ENCODE data around the gene HM13.
A peak's percentile ranks its signal among the peaks of the same experiment; 100 is the strongest.
"Not testable (repeated sequence)": the region's sequence is repeated elsewhere in the genome, so short reads cannot be mapped to it uniquely, and the experiment has no call there.

HM13 gene

DNA sequence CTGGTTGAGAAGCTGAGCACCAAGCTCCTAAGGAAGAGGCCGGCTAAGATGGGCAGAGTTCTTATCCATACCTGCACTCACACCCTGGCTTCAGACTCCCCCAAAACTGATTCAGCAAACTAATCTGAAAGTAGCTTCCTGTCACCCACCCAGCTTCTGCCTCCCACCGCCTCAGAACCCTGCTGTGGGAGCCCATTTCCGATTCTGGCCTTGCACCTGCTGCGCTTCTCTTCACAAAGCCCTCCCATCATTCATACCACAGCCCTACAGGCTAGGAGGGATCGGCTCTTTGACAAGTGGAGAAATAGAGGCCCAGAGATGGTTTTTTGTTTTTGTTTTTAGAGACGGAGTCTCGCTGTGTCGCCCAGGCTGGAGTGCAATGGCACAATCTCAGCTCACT, 28.7 kb downstream of the HM13 start:
- Histone ChIP-seq H3K9ac (no peak overlapping the region), H3K79me2 (ENCODE audit: insufficient read depth, low read depth) (peaks cover 23% of the 10 kb centered on the region), H4K20me1 (ENCODE audit: insufficient read depth) (no peaks in the 10 kb centered on the region), H3K27ac (no peak overlapping the region), H3K4me3 (IDR thresholded peaks at IDR 0.05; ENCODE audit: insufficient read depth, low read depth, low read length) (no peak overlapping the region), H3K36me3 (ENCODE audit: insufficient read depth) (peaks cover 23% of the 10 kb centered on the region; the same call in 1 of the 2 replicates), H3K27me3 (ENCODE audit: insufficient read depth, low read depth) (no peaks in the 10 kb centered on the region), H2AFZ (ENCODE audit: low read depth) (no peak overlapping the region), H3K4me2 (no peak overlapping the region), H3K4me1 (ENCODE audit: low read depth, poor library complexity, severe bottlenecking) (peaks cover 3% of the 10 kb centered on the region)
- TF ChIP-seq CTCF (conservative IDR thresholded peaks at IDR 0.05; ENCODE audit: low read depth, low read length): no peak

GRCh38 chr20:31543966-31544598, 29.8 kb downstream of the HM13 start:
- Histone ChIP-seq H3K79me2 (ENCODE audit: insufficient read depth, low read depth) (peaks cover 33% of the 10 kb centered on the region), H2AFZ (ENCODE audit: low read depth) (no peak overlapping the region), H3K4me2 (no peak overlapping the region), H3K9ac (no peak overlapping the region), H3K4me1 (ENCODE audit: low read depth, poor library complexity, severe bottlenecking) (peaks cover 6% of the 10 kb centered on the region), H3K36me3 (ENCODE audit: insufficient read depth) (peaks cover 18% of the 10 kb centered on the region; the same call in 1 of the 2 replicates), H3K4me3 (IDR thresholded peaks at IDR 0.05; ENCODE audit: insufficient read depth, low read depth, low read length) (no peak overlapping the region), H3K27ac (peak overlapping the region; percentile 23; the same call in 1 of the 2 replicates), H4K20me1 (ENCODE audit: insufficient read depth) (no peaks in the 10 kb centered on the region), H3K27me3 (ENCODE audit: insufficient read depth, low read depth) (no peaks in the 10 kb centered on the region)
- no peak for TF ChIP-seq CTCF (conservative IDR thresholded peaks at IDR 0.05; ENCODE audit: low read depth, low read length)

- peaks cover 15% of the 10 kb centered on the region; the same call in 1 of the 2 replicates for H3K36me3 ChIP-seq (ENCODE audit: insufficient read depth)
- no peak overlapping the region for H3K4me2 ChIP-seq
- H3K27ac ChIP-seq: peak overlapping the region; percentile 5; the same call in 1 of the 2 replicates
Observed at GRCh38 chr20:31544600-31544999, 30.4 kb downstream of the HM13 start.

DNA sequence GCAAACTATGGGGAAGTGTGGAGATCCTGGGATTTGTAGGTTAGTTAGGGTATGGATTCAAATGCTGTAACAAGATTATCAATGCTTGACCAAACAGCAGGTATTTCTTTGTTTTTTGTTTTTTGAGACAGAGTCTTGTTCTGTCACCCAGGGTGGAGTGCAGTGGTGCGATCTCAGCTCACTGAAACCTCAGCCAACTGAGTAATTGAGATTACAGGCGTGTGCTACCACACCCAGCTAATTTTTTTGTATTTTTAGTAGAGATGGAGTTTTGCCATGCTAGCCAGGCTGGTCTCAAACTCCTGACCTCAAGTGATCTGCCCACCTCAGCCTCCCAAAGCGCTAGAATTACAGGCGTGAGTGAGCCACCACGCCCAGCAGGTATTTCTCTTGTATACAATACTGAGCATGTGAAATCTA, 31.4 kb downstream of the HM13 start:
- H3K4me1 ChIP-seq (ENCODE audit: low read depth, poor library complexity, severe bottlenecking); H3K27me3 ChIP-seq (ENCODE audit: insufficient read depth, low read depth); H2AFZ ChIP-seq (ENCODE audit: low read depth); H3K4me3 ChIP-seq (IDR thresholded peaks at IDR 0.05; ENCODE audit: insufficient read depth, low read depth, low read length); H4K20me1 ChIP-seq (ENCODE audit: insufficient read depth); H3K4me2 ChIP-seq; H3K9ac ChIP-seq: not testable (repeated sequence)
- H3K27ac ChIP-seq: peak overlapping the region; percentile 3; the same call in 1 of the 2 replicates
- peaks cover 14% of the 10 kb centered on the region; the same call in 1 of the 2 replicates for H3K36me3 ChIP-seq (ENCODE audit: insufficient read depth)
- H3K79me2 ChIP-seq (ENCODE audit: insufficient read depth, low read depth): peaks cover 29% of the 10 kb centered on the region

More at GRCh38 chr20:31544600-31544999, 30.4 kb downstream of the HM13 start:
- peaks cover 29% of the 10 kb centered on the region for H3K79me2 ChIP-seq (ENCODE audit: insufficient read depth, low read depth)
- no peak overlapping the region for H3K4me3 ChIP-seq (IDR thresholded peaks at IDR 0.05; ENCODE audit: insufficient read depth, low read depth, low read length)
- no peaks in the 10 kb centered on the region for H4K20me1 ChIP-seq (ENCODE audit: insufficient read depth)
- H3K27me3 ChIP-seq (ENCODE audit: insufficient read depth, low read depth): no peaks in the 10 kb centered on the region
- H3K4me1 ChIP-seq (ENCODE audit: low read depth, poor library complexity, severe bottlenecking): peaks cover 6% of the 10 kb centered on the region
- no peak overlapping the region for H3K9ac ChIP-seq
- no peak for TF ChIP-seq CTCF (conservative IDR thresholded peaks at IDR 0.05; ENCODE audit: low read depth, low read length)
- no peak overlapping the region for H2AFZ ChIP-seq (ENCODE audit: low read depth)

Measured in KMS-11 (cell line).